Panc1 (cell line): ENCODE results near the gene TRIM39.

ENCODE experiments used
- CTCF ChIP-seq: fragments of 450-650 bp; IDR thresholded peaks from 2 replicates; pipeline ENCODE4 v1.5.1; 2017; ENCODE audit warnings: mild to moderate bottlenecking
- POLR2AphosphoS5 ChIP-seq: IDR thresholded peaks from 2 replicates; pipeline ENCODE4 v1.6.1; 2012; ENCODE audit warnings: mild to moderate bottlenecking, low read depth, low read length, moderate library complexity
- SIN3A ChIP-seq: IDR thresholded peaks from 2 replicates; pipeline ENCODE4 v1.6.1; 2012; ENCODE audit warnings: low read depth, mild to moderate bottlenecking, low read length, moderate library complexity, borderline replicate concordance; ENCODE audit not compliant: insufficient read depth
- TF ChIP-seq, protein P1 (sequence below), 2 experiments: IDR thresholded peaks; 2 replicates each; pipeline ENCODE4 v1.6.1; 2011 to 2012; ENCODE audit warnings: low read depth in 2 of 2, control low read depth in 1 of 2, low read length in 1 of 2, mild to moderate bottlenecking in 1 of 2, moderate library complexity in 1 of 2; ENCODE audit not compliant: insufficient read depth in 1 of 2

GRCh38 chr6:30325150-30325872, 1.4 kb upstream of the TRIM39 start:
- TF ChIP-seq POLR2AphosphoS5 (no peak), CTCF (no peak), SIN3A (no peak)
- TF ChIP-seq, protein P1, sequence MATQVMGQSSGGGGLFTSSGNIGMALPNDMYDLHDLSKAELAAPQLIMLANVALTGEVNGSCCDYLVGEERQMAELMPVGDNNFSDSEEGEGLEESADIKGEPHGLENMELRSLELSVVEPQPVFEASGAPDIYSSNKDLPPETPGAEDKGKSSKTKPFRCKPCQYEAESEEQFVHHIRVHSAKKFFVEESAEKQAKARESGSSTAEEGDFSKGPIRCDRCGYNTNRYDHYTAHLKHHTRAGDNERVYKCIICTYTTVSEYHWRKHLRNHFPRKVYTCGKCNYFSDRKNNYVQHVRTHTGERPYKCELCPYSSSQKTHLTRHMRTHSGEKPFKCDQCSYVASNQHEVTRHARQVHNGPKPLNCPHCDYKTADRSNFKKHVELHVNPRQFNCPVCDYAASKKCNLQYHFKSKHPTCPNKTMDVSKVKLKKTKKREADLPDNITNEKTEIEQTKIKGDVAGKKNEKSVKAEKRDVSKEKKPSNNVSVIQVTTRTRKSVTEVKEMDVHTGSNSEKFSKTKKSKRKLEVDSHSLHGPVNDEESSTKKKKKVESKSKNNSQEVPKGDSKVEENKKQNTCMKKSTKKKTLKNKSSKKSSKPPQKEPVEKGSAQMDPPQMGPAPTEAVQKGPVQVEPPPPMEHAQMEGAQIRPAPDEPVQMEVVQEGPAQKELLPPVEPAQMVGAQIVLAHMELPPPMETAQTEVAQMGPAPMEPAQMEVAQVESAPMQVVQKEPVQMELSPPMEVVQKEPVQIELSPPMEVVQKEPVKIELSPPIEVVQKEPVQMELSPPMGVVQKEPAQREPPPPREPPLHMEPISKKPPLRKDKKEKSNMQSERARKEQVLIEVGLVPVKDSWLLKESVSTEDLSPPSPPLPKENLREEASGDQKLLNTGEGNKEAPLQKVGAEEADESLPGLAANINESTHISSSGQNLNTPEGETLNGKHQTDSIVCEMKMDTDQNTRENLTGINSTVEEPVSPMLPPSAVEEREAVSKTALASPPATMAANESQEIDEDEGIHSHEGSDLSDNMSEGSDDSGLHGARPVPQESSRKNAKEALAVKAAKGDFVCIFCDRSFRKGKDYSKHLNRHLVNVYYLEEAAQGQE (IDR thresholded peaks at IDR 0.05; ENCODE audit: insufficient read depth in 1 of 2, low read depth in 2 of 2, low read length in 1 of 2) = no peak
